Measurements from ENCODE around the gene PEX14.

- TF ChIP-seq, protein P1, sequence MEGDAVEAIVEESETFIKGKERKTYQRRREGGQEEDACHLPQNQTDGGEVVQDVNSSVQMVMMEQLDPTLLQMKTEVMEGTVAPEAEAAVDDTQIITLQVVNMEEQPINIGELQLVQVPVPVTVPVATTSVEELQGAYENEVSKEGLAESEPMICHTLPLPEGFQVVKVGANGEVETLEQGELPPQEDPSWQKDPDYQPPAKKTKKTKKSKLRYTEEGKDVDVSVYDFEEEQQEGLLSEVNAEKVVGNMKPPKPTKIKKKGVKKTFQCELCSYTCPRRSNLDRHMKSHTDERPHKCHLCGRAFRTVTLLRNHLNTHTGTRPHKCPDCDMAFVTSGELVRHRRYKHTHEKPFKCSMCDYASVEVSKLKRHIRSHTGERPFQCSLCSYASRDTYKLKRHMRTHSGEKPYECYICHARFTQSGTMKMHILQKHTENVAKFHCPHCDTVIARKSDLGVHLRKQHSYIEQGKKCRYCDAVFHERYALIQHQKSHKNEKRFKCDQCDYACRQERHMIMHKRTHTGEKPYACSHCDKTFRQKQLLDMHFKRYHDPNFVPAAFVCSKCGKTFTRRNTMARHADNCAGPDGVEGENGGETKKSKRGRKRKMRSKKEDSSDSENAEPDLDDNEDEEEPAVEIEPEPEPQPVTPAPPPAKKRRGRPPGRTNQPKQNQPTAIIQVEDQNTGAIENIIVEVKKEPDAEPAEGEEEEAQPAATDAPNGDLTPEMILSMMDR (IDR thresholded peaks at IDR 0.05): no peak
- no peak for TF ChIP-seq POLR2AphosphoS5 (IDR thresholded peaks at IDR 0.05; ENCODE audit: low read depth, low read length)
- no peak for TF ChIP-seq REST (IDR thresholded peaks at IDR 0.05; ENCODE audit: insufficient read depth in 1 of 2, low read depth in 2 of 2, low read length in 1 of 2)
- no peak for TF ChIP-seq SIN3A (IDR thresholded peaks at IDR 0.05; ENCODE audit: borderline replicate concordance, insufficient read depth, low read depth, low read length)
- no peak for TF ChIP-seq TCF7L2 (IDR thresholded peaks at IDR 0.05; ENCODE audit: low read depth, low read length)
These were observed 113.9 kb downstream of the PEX14 start for GRCh38 chr1:10588640-10589039.

All from Panc1 (cell line).